Measurements from ENCODE around the gene KCNS3.

DNA sequence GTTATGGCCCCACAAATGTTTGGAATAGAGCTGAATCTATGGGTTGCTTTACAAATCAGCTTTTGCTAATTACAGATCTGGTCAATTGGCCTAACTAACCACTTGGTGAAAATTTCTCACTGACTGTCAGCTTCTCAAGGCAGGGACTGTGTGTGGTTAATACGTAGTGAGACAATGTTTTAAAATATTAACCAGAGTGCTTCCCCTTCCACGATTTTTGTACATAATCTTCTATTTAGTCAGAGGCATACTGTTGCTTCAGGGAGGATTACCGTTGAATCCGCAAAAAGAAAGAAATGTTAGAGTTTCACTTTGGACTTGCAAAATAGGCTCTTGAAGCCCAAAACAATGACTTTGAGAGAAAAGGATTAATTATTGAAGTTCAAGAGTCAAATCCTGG is 14.9 kb upstream of the KCNS3 start:
- TF ChIP-seq CTCF (IDR thresholded peaks at IDR 0.05; ENCODE audit: low read depth, low read length, poor library complexity, severe bottlenecking) = no peak
- no peak for TF ChIP-seq EZH2phosphoT487 (IDR thresholded peaks at IDR 0.05; ENCODE audit: borderline replicate concordance, low read length)

All from DOHH2 (cell line).